ENCODE data around the gene HMCN2. TPM values are rescaled to one million over a fixed set of nuclear protein-coding genes. Genes with fewer than 3 reads are reported as not detected.

Gene HMCN2
- total RNA-seq, 1 donor from 2014 or later: 9.3 TPM

DNA sequence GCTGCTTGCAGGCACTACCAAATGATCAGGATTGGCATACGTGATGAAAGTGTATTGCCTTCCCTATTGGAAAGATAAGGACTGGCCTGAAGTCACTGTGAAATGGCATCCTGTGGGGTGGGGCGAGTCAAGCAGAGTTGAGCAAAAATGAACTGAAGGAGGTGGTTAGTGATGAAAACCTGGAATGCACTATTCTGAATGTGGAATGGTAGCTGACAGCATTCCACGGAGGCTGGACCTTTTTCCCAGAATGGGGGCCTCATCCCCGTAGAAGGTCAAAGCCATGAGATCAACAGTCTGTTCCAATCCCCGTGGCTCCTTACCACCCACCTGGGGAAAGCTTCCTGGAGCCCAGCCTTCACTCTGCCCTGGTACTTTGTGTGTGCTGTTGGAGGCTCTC is 216.9 kb downstream of the HMCN2 start:
- Mint-ChIP-seq H3K27ac (ENCODE audit: unreplicated experiment) (peak overlapping the region; percentile 4), H3K4me3 (ENCODE audit: unreplicated experiment) (no peak overlapping the region), H3K9me3 (ENCODE audit: unreplicated experiment) (peaks cover 3% of the 10 kb centered on the region), H3K4me1 (ENCODE audit: low read depth, unreplicated experiment) (peaks cover 28% of the 10 kb centered on the region), H3K36me3 (ENCODE audit: unreplicated experiment) (no peaks in the 10 kb centered on the region), H3K27me3 (ENCODE audit: unreplicated experiment) (peaks cover 8% of the 10 kb centered on the region)
- DNase-seq: no peak
- TF ChIP-seq, protein P1, sequence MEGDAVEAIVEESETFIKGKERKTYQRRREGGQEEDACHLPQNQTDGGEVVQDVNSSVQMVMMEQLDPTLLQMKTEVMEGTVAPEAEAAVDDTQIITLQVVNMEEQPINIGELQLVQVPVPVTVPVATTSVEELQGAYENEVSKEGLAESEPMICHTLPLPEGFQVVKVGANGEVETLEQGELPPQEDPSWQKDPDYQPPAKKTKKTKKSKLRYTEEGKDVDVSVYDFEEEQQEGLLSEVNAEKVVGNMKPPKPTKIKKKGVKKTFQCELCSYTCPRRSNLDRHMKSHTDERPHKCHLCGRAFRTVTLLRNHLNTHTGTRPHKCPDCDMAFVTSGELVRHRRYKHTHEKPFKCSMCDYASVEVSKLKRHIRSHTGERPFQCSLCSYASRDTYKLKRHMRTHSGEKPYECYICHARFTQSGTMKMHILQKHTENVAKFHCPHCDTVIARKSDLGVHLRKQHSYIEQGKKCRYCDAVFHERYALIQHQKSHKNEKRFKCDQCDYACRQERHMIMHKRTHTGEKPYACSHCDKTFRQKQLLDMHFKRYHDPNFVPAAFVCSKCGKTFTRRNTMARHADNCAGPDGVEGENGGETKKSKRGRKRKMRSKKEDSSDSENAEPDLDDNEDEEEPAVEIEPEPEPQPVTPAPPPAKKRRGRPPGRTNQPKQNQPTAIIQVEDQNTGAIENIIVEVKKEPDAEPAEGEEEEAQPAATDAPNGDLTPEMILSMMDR (IDR thresholded peaks at IDR 0.05; ENCODE audit: partially characterized antibody, unreplicated experiment): no peak

DNA sequence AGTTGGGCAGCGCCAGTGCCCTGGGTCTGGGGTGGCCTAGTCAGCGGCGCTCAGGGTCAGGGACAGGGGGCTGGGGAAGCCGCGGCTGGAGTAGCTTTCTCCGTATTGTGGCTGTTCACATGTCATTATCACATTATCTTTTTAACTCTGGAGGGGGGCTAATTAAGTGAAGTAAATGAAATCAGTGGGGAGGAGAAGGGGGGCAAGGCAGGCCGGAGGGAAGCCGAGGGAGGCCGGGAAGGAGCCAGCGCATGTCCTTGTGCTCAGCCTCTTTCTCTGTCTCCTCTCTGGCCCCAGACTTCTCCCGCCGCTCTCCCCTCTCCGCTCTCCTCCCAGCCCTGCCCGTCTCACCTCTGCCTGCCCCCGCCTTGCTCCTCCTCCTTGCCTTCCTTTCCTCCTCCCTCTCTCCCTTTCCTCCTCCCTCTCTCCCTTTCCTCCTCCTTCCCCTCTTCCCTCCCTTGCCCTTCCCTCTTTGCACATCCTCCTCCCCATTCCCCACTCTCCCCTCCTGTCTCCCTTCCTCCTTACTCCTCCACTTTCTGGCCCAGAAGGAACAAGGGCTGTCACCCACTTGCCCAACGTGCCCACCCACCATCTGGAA is 217.9 kb downstream of the HMCN2 start:
- peak; percentile 52 for DNase-seq
- Mint-ChIP-seq H3K4me3 (ENCODE audit: unreplicated experiment) (no peak overlapping the region), H3K36me3 (ENCODE audit: unreplicated experiment) (no peaks in the 10 kb centered on the region), H3K9me3 (ENCODE audit: unreplicated experiment) (peaks cover 3% of the 10 kb centered on the region), H3K27me3 (ENCODE audit: unreplicated experiment) (peaks cover 8% of the 10 kb centered on the region), H3K27ac (ENCODE audit: unreplicated experiment) (peak overlapping the region; percentile 49), H3K4me1 (ENCODE audit: low read depth, unreplicated experiment) (peaks cover 32% of the 10 kb centered on the region)
- TF ChIP-seq, protein P1 (IDR thresholded peaks at IDR 0.05; ENCODE audit: partially characterized antibody, unreplicated experiment): no peak

Other genes with a start within 250 kb of the HMCN2 start
- 80.4 TPM for gene FNBP1, start 222.6 kb upstream of the HMCN2 start, total RNA-seq (ENCODE audit: unreplicated experiment)
- gene GPR107, start 211.9 kb upstream of the HMCN2 start, total RNA-seq (ENCODE audit: unreplicated experiment): 48.2 TPM
- gene NCS1, start 93.4 kb upstream of the HMCN2 start, total RNA-seq (ENCODE audit: unreplicated experiment): 312 TPM
- gene ASS1, start 179.2 kb downstream of the HMCN2 start, total RNA-seq (ENCODE audit: unreplicated experiment): 31.5 TPM

Data from glutamatergic neuron (in vitro differentiated cells).